ENCODE measurements around the gene KIF21A.

KIF21A gene

DNA sequence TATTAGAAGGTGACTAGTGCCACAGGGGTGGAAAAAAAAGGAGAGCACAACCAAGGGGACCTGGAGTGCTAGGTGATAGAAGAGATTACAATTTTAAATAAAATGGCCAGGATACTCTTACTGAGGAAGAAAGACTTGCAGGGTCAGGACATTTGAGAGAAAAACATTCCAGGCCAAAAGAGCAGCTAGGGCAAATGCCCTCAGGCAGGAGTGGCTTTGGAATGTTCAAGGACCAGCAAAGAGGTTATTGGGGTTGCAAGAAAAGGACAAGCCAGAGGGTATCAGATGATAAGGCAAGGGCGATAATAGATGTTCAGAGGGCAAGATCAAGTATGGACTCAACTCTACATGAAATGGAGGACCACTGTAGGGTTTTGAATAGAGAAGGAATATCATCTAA lies 146.4 kb downstream of the KIF21A start:
- no peak for TF ChIP-seq SIN3A (IDR thresholded peaks at IDR 0.05; ENCODE audit: borderline replicate concordance, insufficient read depth, low read length)
- TF ChIP-seq, protein P1, sequence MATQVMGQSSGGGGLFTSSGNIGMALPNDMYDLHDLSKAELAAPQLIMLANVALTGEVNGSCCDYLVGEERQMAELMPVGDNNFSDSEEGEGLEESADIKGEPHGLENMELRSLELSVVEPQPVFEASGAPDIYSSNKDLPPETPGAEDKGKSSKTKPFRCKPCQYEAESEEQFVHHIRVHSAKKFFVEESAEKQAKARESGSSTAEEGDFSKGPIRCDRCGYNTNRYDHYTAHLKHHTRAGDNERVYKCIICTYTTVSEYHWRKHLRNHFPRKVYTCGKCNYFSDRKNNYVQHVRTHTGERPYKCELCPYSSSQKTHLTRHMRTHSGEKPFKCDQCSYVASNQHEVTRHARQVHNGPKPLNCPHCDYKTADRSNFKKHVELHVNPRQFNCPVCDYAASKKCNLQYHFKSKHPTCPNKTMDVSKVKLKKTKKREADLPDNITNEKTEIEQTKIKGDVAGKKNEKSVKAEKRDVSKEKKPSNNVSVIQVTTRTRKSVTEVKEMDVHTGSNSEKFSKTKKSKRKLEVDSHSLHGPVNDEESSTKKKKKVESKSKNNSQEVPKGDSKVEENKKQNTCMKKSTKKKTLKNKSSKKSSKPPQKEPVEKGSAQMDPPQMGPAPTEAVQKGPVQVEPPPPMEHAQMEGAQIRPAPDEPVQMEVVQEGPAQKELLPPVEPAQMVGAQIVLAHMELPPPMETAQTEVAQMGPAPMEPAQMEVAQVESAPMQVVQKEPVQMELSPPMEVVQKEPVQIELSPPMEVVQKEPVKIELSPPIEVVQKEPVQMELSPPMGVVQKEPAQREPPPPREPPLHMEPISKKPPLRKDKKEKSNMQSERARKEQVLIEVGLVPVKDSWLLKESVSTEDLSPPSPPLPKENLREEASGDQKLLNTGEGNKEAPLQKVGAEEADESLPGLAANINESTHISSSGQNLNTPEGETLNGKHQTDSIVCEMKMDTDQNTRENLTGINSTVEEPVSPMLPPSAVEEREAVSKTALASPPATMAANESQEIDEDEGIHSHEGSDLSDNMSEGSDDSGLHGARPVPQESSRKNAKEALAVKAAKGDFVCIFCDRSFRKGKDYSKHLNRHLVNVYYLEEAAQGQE (IDR thresholded peaks at IDR 0.05; ENCODE audit: insufficient read depth in 1 of 2, low read depth in 2 of 2, low read length in 2 of 2): no peak
- TF ChIP-seq TAF1 (IDR thresholded peaks at IDR 0.05; ENCODE audit: borderline replicate concordance, insufficient read depth, low read length): no peak
- TF ChIP-seq FOXP2 (optimal IDR thresholded peaks at IDR 0.05; ENCODE audit: borderline replicate concordance, extremely low read depth, extremely low read length, insufficient read depth): no peak
- no peak for TF ChIP-seq POLR2AphosphoS5 (IDR thresholded peaks at IDR 0.05; ENCODE audit: low read depth, low read length)

DNA sequence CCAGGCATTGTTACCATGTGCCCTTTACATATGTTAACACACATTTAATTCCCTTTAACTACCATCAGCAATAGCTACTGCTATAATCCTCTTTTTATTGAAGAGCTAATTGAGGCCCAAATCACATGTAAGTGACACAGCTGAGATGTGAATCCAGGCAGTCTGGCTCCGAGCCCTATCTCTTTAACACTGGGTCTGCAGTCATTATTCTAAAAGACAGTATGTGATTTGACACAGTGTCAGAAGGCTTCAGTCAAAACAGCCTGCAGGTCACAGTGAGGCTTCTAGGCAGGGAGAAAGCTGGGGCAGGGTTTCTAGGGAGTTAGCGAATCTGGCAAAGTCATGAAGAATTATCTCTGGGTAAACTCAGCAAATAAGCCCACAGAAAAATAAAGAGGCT lies 148.2 kb downstream of the KIF21A start:
- no peak for TF ChIP-seq FOXP2 (optimal IDR thresholded peaks at IDR 0.05; ENCODE audit: borderline replicate concordance, extremely low read depth, extremely low read length, insufficient read depth)
- TF ChIP-seq, protein P1 (IDR thresholded peaks at IDR 0.05; ENCODE audit: insufficient read depth in 1 of 2, low read depth in 2 of 2, low read length in 2 of 2): no peak
- TF ChIP-seq POLR2AphosphoS5 (IDR thresholded peaks at IDR 0.05; ENCODE audit: low read depth, low read length): no peak
- TF ChIP-seq SIN3A (IDR thresholded peaks at IDR 0.05; ENCODE audit: borderline replicate concordance, insufficient read depth, low read length): no peak
- no peak for TF ChIP-seq TAF1 (IDR thresholded peaks at IDR 0.05; ENCODE audit: borderline replicate concordance, insufficient read depth, low read length)

DNA sequence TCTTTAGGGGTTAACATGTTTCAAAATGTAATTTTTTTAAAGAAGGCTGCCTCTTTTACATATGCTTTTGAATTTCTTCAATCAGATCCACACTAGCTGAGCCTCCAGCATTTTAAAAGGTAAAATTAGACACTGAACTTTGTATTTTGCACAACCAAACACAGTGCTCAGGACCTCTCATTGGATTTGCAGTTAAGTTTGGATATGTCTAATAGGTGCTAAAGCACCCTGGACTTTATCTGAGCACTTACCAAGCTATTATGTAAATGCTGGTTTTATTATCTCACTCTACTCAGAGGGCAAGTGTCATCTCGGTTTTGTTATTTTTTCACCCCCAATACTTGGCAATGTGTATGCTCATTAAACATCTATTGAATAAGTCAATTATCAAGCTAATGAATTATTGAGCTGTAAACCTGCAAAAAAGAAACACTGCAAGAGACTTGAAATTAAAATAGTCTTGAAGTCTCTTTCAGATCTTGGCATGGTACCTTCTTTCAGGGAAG lies 150.7 kb downstream of the KIF21A start:
- no peak for TF ChIP-seq FOXP2 (optimal IDR thresholded peaks at IDR 0.05; ENCODE audit: borderline replicate concordance, extremely low read depth, extremely low read length, insufficient read depth)
- no peak for TF ChIP-seq SIN3A (IDR thresholded peaks at IDR 0.05; ENCODE audit: borderline replicate concordance, insufficient read depth, low read length)
- no peak for TF ChIP-seq TAF1 (IDR thresholded peaks at IDR 0.05; ENCODE audit: borderline replicate concordance, insufficient read depth, low read length)
- no peak for TF ChIP-seq POLR2AphosphoS5 (IDR thresholded peaks at IDR 0.05; ENCODE audit: low read depth, low read length)
- TF ChIP-seq, protein P1 (IDR thresholded peaks at IDR 0.05; ENCODE audit: insufficient read depth in 1 of 2, low read depth in 2 of 2, low read length in 2 of 2): no peak

DNA sequence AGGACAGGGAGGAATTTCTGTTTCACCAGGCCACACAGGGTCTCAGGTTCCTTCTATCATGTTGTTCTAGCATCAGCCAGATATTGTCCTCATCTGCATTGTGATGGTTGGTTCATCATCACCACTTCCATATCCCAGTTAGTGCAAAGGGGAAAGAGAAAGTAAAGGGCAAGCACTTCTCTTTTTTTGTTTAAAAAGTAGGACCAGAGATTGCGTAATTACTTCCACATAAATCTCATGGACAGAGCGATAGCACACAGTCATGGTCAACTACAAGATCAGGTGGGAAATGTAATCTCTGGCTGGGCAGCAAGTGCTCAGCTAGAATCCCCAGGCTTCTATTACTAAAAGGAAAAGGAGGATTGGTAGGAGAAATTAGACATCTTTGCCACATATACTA lies 155.1 kb downstream of the KIF21A start:
- TF ChIP-seq, protein P1 (IDR thresholded peaks at IDR 0.05; ENCODE audit: insufficient read depth in 1 of 2, low read depth in 2 of 2, low read length in 2 of 2): no peak

DNA sequence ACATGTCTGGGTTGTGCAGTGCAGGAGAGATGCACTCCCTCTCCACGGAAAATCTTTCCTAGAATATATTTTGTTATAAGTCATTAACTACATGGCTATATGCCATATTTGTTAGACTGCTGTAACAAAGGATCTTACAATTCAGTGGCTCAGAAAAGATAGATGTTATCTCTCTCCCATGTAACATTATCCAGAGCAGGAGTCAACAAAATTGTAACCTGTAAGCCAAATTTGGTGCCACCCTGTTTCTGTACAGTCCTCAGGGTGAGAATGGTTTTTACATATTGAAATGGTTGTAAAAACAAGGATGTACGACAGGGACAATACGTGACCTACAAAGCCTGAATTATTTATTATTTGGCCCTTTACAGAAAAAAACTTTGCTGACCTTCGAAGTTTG lies 155.5 kb downstream of the KIF21A start:
- TF ChIP-seq FOXP2 (optimal IDR thresholded peaks at IDR 0.05; ENCODE audit: borderline replicate concordance, extremely low read depth, extremely low read length, insufficient read depth): no peak
- TF ChIP-seq, protein P1 (IDR thresholded peaks at IDR 0.05; ENCODE audit: insufficient read depth in 1 of 2, low read depth in 2 of 2, low read length in 2 of 2): no peak
- TF ChIP-seq TAF1 (IDR thresholded peaks at IDR 0.05; ENCODE audit: borderline replicate concordance, insufficient read depth, low read length): no peak
- TF ChIP-seq SIN3A (IDR thresholded peaks at IDR 0.05; ENCODE audit: borderline replicate concordance, insufficient read depth, low read length): no peak
- no peak for TF ChIP-seq POLR2AphosphoS5 (IDR thresholded peaks at IDR 0.05; ENCODE audit: low read depth, low read length)
